GM11168 (cell line): ENCODE data around the gene CPVL.

ENCODE experiments used
- in situ Hi-C: fragments of 300-500 bp; cut with MboI; formaldehyde crosslinking; loops from one replicate; pipeline ENCODE4 v1.12.0; 2022; ENCODE audit warnings: low sequenced_read_pairs; ENCODE audit not compliant: unreplicated experiment

CPVL gene

DNA sequence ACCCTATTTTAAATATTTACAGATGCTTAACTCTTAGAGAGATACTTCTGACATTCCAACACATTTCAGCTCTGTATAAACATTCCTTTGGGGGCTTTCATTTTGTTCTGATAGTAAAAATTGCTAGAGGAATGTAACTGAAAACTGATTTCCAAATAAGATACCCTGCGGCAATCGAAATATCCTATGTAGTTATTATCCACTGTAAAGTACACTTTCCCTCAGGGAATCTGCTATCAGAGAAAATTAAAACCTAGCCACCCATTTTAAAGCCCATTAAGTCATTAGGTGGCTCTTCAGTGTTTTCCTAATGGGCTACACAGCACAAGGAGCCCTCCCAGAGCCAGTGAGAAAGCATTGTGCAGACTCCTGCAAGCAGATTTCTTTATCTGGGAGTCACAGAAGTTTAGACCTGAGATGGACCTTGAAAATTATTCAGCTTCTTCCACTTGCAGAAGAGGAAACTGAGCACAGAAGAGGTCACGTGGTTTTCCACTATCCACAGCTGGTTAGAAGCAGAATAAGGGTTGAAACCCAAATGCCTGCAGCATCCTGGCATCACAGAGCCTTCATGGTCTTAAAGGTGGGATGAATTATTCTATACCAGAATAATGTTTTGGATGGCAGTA, 12.6 kb upstream of the CPVL start:
- in situ Hi-C loops = no loop called here

DNA sequence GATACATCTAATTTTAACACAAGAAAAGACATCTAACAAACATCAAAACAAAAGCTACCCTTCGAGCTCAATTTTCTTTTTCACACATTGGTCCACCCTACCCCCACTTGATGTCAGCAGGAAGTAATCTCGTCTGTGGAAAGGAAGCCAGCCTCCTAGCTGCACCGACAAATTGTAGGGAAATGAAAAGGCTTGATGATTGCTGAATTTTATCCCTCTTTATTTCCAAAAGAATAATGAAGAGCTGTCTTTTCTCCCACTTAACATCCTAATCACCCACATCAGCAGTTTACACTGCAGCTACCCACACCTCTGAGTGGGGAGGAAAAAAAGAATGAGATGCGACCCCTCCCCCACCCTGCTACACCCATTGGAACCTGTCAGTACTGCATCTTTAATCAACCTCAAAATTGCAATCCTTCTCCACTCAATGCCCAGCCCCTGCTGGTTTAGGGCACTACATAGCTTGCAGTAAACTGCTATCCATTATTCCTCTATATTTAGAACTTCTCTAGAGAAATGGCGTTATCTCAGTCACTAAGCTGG, 10.6 kb upstream of the CPVL start:
- in situ Hi-C loops = no loop called here

DNA sequence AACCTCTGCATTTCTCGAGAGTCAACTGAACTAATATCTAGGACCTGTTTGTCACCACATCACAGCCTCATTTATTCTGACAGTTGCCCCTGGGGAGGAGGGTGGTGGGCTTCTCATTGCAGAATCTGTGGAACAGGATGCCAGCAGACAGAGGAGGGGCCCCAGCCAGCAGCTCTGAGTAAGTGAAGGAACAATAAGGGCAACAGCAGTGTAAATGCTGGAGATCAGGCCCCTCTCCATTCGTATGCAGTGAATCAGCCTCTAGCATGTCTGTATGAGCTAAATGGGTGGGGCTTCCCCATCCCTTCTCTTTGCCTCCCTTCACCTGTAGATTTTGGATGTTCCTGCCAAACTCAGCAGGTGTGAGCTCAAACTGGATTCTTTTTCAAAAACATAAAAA, 7.7 kb upstream of the CPVL start:
- in situ Hi-C loops = no loop called here

DNA sequence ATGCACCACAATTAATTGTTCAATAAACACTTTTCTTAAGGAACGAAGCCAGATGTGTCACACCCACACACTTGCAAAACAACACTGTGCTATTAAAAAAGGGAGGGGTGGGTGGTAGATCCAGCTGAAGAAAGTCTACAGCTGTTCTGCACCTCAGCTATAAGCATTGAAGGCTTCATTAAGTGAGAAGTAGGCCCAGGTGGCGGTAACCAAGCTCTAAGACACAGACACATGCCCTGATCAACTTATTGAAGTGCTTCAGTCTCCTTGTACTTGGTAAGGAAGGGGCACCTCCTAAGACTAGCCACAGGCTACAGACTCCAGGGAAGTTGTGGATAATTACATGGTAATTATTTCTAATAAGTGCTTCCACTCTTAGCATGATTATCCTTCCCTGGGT, 4.5 kb upstream of the CPVL start:
- in situ Hi-C loops = no loop called here

DNA sequence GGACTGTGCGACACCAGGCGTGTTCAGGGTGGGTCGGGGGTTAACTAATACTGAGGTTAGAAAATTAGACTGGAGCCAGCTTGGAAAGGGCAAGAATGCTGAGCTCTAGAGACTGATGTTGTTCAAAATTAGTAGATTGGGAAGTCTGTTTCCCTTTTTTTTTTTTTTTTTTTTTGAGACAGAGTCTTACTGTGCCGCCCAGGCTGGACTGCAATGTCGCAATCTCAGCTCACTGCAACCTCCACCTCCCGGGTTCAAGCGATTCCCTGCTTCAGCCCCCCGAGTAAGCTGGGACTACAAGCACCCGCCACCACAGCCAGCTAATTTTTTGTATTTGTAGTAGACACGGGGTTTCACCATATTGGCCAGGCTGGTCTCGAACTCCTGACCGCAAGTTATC, 2.7 kb upstream of the CPVL start:
- in situ Hi-C loops = no loop called here

GRCh38 chr7:29147821-29148220, 1.5 kb upstream of the CPVL start:
- in situ Hi-C loops = no loop called here

- in situ Hi-C loops = no loop called here
These were observed 712 bp upstream of the CPVL start for GRCh38 chr7:29146888-29147609.

GRCh38 chr7:29145553-29146056, 732 bp downstream of the CPVL start:
- in situ Hi-C loops = no loop called here

DNA sequence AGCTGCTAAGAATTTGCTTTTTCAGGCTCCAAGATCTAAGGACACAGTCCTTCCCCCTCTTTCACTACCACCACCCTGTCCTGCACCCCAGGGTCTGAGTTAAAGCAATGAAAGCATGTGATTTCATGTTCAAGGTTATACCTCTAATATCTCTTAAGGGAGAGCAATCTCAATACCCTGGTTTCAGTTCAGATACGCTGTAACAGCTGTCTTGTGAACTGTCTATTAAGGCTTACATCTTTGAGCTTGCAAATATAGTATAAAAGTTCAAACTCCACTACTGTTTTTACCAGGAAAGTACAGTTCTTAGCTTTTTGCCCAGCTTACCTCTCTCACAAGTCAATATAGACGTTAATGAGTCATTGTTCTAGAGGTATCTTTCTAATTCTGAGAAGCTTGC, 2.6 kb downstream of the CPVL start:
- in situ Hi-C loops = no loop called here

DNA sequence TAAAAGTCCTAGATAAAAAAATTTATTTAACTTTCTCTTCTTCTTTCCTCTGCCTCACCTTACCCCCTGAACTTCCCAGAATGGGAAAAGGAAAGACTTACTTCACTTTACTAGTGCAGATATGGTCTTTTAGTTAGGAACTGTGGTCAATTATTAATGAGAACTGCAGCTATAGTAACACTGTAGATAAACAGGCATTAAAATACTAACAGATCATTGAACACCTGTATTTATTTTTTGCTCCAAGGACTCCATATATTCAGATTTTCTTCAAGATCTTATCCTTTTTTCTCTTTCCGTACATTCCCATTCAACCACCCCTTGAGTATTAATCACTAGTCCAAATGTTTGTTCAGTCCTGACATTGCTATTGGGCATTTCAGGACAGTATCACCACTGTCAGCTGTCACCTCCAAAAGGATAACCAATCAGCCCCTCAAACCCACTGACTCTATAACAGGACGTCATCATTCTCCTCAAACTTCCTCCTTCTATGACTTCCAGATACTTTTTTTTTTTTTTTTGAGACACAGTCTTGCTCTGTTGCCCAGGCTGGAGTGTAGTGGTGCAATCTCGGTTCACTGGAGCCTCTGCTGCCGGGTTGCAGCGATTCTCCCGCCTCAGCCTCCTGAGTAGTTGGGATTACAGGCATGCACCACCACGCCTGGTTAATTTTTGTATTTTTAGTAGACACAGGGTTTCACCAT, 4.2 kb downstream of the CPVL start:
- in situ Hi-C loops = no loop called here

- in situ Hi-C loops = no loop called here
These were observed 5.4 kb downstream of the CPVL start for GRCh38 chr7:29140873-29141468.

GRCh38 chr7:29139796-29140195, 6.5 kb downstream of the CPVL start:
- in situ Hi-C loops = no loop called here

DNA sequence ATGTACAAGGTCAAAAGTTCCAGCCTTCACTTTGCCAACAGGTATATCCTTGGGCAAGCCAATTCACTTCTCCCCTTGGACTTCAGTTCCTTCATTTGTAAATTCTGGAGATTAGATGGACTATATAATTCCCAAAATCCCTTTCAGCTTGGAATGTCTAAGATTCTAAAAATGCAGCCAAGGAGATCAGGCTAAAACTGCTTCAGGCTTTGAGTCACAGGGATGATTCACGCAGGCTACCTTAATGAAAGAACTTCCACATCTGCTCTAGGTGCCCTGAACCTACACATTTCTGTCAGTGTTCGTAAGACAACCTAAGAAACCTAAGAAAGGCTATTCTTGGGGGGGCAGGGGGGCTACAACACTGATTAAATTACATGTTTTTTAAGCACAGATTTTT, 7.1 kb downstream of the CPVL start:
- in situ Hi-C loops = no loop called here

GRCh38 chr7:29138588-29138987, 7.7 kb downstream of the CPVL start:
- in situ Hi-C loops = no loop called here

GRCh38 chr7:29135846-29136245, 10.5 kb downstream of the CPVL start:
- in situ Hi-C loops = no loop called here

DNA sequence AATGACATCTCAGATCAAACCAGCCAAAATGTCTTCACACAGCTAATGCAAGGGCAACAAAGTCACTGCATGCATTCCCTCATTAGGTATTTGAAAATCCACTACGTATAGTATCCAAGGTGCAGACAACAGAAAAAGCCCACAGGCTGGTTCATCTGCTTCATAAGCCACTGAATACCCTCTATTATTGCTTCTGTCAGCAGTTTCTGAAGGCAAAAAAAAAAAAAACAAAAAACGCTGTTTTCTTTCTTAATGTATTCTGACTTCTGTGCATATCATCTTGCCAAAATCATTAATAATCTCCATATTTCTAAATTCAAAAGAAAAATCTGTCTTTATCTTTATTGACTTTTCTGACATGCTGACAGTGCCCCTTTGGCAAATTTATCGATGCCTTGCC, 13.4 kb downstream of the CPVL start:
- in situ Hi-C loops = no loop called here

GRCh38 chr7:29131678-29132077, 14.7 kb downstream of the CPVL start:
- in situ Hi-C loops = no loop called here

GRCh38 chr7:29130096-29130495, 16.2 kb downstream of the CPVL start:
- in situ Hi-C loops = no loop called here

- in situ Hi-C loops = no loop called here
These were observed 18.8 kb downstream of the CPVL start for GRCh38 chr7:29127527-29127926.

DNA sequence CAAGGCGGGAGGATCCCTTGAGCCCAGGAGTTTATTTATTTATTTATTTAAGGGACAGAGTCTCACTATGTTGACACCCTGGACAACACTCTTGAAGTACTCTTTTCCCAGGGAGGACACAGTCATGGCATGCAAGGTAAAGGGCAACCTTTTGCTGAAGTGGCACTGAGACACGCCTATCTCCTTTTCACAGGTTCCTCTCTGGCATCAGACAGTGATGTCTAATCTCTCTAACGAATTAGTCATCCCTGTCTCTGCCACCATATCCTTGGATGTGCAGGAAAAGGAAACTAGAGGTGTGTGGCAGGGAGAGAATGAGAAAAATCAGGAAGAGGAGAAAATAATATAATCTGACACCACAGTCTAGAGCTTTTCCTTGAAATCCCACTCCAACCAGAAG, 19.5 kb downstream of the CPVL start:
- in situ Hi-C loops = no loop called here
